Spinal cord (tissue), 10 donors: ENCODE measurements around the gene FOXP4. TPM values are rescaled to one million over a fixed set of nuclear protein-coding genes. Genes with fewer than 3 reads are reported as not detected.

Experiments used
- DNase-seq, 6 donors: peaks; one replicate each; pipeline versions ENCODE4 v3.0.0 to v3.0.0-alpha.2; 2013 to 2015; ENCODE audit warnings: low spot score in 6 of 6, low read depth in 4 of 6
- H3K27ac ChIP-seq: one replicate; pipeline ENCODE4 v1.5.1; 2013; ENCODE audit warnings: low read depth, low read length, control low read depth
- H3K27me3 ChIP-seq: one replicate; pipeline ENCODE4 v1.6.1; 2013; ENCODE audit warnings: low read length; ENCODE audit not compliant: control insufficient read depth, insufficient read depth
- H3K36me3 ChIP-seq: one replicate; pipeline ENCODE4 v1.6.1; 2013; ENCODE audit warnings: low read length; ENCODE audit not compliant: control insufficient read depth, insufficient read depth
- H3K4me1 ChIP-seq: one replicate; pipeline ENCODE4 v1.6.1; 2013; ENCODE audit warnings: low read length; ENCODE audit not compliant: control insufficient read depth, insufficient read depth
- H3K4me3 ChIP-seq: one replicate; pipeline ENCODE4 v1.5.1; 2013; ENCODE audit warnings: low read depth, low read length, control low read depth
- H3K9me3 ChIP-seq: one replicate; pipeline ENCODE4 v1.6.1; 2013; ENCODE audit warnings: low read length; ENCODE audit not compliant: control insufficient read depth, insufficient read depth
- WGBS: methylation state at CpG from one replicate; pipeline ENCODE4 v1.1.5; 2013; ENCODE audit warnings: missing lambda C conversion rate; ENCODE audit not compliant: insufficient coverage; 5-methylcytosine and 5-hydroxymethylcytosine counted together
- polyA plus RNA-seq, 2 donors: library from polyadenylated mRNA; unstranded; fragments of 120-200 nt; gene quantifications; one replicate each; pipeline ENCODE4 v1.2.1, GENCODE V29; 2013; ENCODE audit not compliant: insufficient read length in 2 of 2
- total RNA-seq, 2 donors: library from RNA; depleted of rRNA in 1 of 2; stranded (reverse); fragments of 120-200 nt in 1 of 2; fragments of >200 nt in 1 of 2; gene quantifications; one replicate each; pipeline versions ENCODE4 v1.2.3 to v1.2.4, GENCODE V29; 2013 to 2014
- donor health status: healthy.

Gene FOXP4
- total and polyA plus RNA-seq, 4 donors, result 3.5 to 27.8 (median 12.0) TPM

- WGBS, result 4% methylated on average over 29 of the region's 40 CpGs
- Histone ChIP-seq H3K27me3 (peaks cover 46% of the 10 kb centered on the region), H3K27ac (peak overlapping the region; percentile 91), H3K4me1 (peaks cover 83% of the 10 kb centered on the region), H3K9me3 (no peaks in the 10 kb centered on the region), H3K36me3 (peaks cover 13% of the 10 kb centered on the region), H3K4me3 (peak overlapping the region; percentile 65)
- peak in 4 of 6 donors; percentile 50 to 83 (median 67) for DNase-seq
Observed at GRCh38 chr6:41638935-41639808, 93.0 kb downstream of the FOXP4 start.

- 23% methylated on average over 4 of the region's 8 CpGs for WGBS
- no peaks in the 10 kb centered on the region for H3K9me3 ChIP-seq
- H3K27ac ChIP-seq, result peak overlapping the region; percentile 91
- H3K4me3 ChIP-seq, result peak overlapping the region; percentile 65
- H3K27me3 ChIP-seq, result peaks cover 45% of the 10 kb centered on the region
- peak; percentile 64 to 91 (median 67) for DNase-seq
- peaks cover 19% of the 10 kb centered on the region for H3K36me3 ChIP-seq
- peaks cover 83% of the 10 kb centered on the region for H3K4me1 ChIP-seq
Observed at GRCh38 chr6:41639809-41640371, 93.7 kb downstream of the FOXP4 start.

GRCh38 chr6:41640426-41640825 is 94.2 kb downstream of the FOXP4 start:
- peaks cover 45% of the 10 kb centered on the region for H3K27me3 ChIP-seq
- peak overlapping the region; percentile 29 for H3K4me3 ChIP-seq
- peaks cover 24% of the 10 kb centered on the region for H3K36me3 ChIP-seq
- WGBS, result 34% methylated on average over 7 of the region's 7 CpGs
- H3K9me3 ChIP-seq, result no peaks in the 10 kb centered on the region
- DNase-seq, result peak in 2 of 6 donors; percentile 18 to 62
- peaks cover 83% of the 10 kb centered on the region for H3K4me1 ChIP-seq
- H3K27ac ChIP-seq, result peak overlapping the region; percentile 91

- Histone ChIP-seq H3K4me1 (peaks cover 92% of the 10 kb centered on the region), H3K27me3 (peaks cover 41% of the 10 kb centered on the region), H3K4me3 (no peak overlapping the region), H3K36me3 (peaks cover 33% of the 10 kb centered on the region), H3K9me3 (no peaks in the 10 kb centered on the region), H3K27ac (no peak overlapping the region)
- DNase-seq, result no peak
- WGBS, result 77% methylated on average over 9 of the region's 9 CpGs
Observed at GRCh38 chr6:41641352-41641925, 95.3 kb downstream of the FOXP4 start.

- no peak for DNase-seq
- peaks cover 92% of the 10 kb centered on the region for H3K4me1 ChIP-seq
- H3K27me3 ChIP-seq, result peaks cover 33% of the 10 kb centered on the region
- peaks cover 41% of the 10 kb centered on the region for H3K36me3 ChIP-seq
- no peak overlapping the region for H3K27ac ChIP-seq
- H3K9me3 ChIP-seq, result no peaks in the 10 kb centered on the region
- 80% methylated on average over 9 of the region's 11 CpGs for WGBS
- no peak overlapping the region for H3K4me3 ChIP-seq
Observed at GRCh38 chr6:41642090-41642959, 96.1 kb downstream of the FOXP4 start.

- WGBS, result 61% methylated on average over 5 of the region's 10 CpGs
- peaks cover 87% of the 10 kb centered on the region for H3K4me1 ChIP-seq
- no peak overlapping the region for H3K4me3 ChIP-seq
- no peaks in the 10 kb centered on the region for H3K9me3 ChIP-seq
- peaks cover 26% of the 10 kb centered on the region for H3K27me3 ChIP-seq
- no peak for DNase-seq
- peaks cover 49% of the 10 kb centered on the region for H3K36me3 ChIP-seq
- H3K27ac ChIP-seq, result no peak overlapping the region
Observed at GRCh38 chr6:41642960-41643898, 97.0 kb downstream of the FOXP4 start.

GRCh38 chr6:41643899-41644269 is 97.7 kb downstream of the FOXP4 start:
- H3K4me1 ChIP-seq, result peaks cover 90% of the 10 kb centered on the region
- DNase-seq, result no peak
- H3K27me3 ChIP-seq, result peaks cover 20% of the 10 kb centered on the region

GRCh38 chr6:41644297-41644879 is 98.2 kb downstream of the FOXP4 start:
- Histone ChIP-seq H3K27ac (no peak overlapping the region), H3K4me1 (peaks cover 88% of the 10 kb centered on the region), H3K36me3 (peaks cover 60% of the 10 kb centered on the region), H3K9me3 (no peaks in the 10 kb centered on the region), H3K27me3 (peaks cover 15% of the 10 kb centered on the region), H3K4me3 (no peak overlapping the region)
- DNase-seq, result no peak
- 50% methylated on average over 4 of the region's 4 CpGs for WGBS

More at GRCh38 chr6:41643899-41644269, 97.7 kb downstream of the FOXP4 start:
- Histone ChIP-seq H3K36me3 (peaks cover 55% of the 10 kb centered on the region), H3K27ac (no peak overlapping the region), H3K4me3 (no peak overlapping the region), H3K9me3 (no peaks in the 10 kb centered on the region)
- 71% methylated on average over 4 of the region's 4 CpGs for WGBS
